ENCODE measurements around the gene UBE2L6. TPM values are rescaled to one million over a fixed set of nuclear protein-coding genes. Genes with fewer than 3 reads are reported as not detected.

Gene UBE2L6
- total RNA-seq, 1 donor from 2014 or later = 44.8 TPM

GRCh38 chr11:57530596-57531507, 36.6 kb downstream of the UBE2L6 start, which contains the start of gene TIMM10:
Gene TIMM10 (minus strand): TSS chr11:57530754. CDS start chr11:57530189, 565 bp downstream.
- peak; percentile 96 to 97 for DNase-seq (ENCODE audit: low read depth in 2 of 2)

GRCh38 chr11:57530215-57530595, 37.3 kb downstream of the UBE2L6 start:
- no peak for DNase-seq (ENCODE audit: low read depth in 2 of 2)

- no peak for DNase-seq (ENCODE audit: low read depth in 2 of 2)
These were observed 38.5 kb downstream of the UBE2L6 start for GRCh38 chr11:57529012-57529411.

- DNase-seq (ENCODE audit: low read depth in 2 of 2) = peak; percentile 64 to 79
These were observed 40.3 kb downstream of the UBE2L6 start for GRCh38 chr11:57527056-57527631.

GRCh38 chr11:57523419-57523818, 44.1 kb downstream of the UBE2L6 start:
- no peak for DNase-seq (ENCODE audit: low read depth in 2 of 2)

- no peak for DNase-seq (ENCODE audit: low read depth in 2 of 2)
These were observed 46.4 kb downstream of the UBE2L6 start for GRCh38 chr11:57521116-57521515.

GRCh38 chr11:57516061-57516443, 51.4 kb downstream of the UBE2L6 start:
- no peak for DNase-seq (ENCODE audit: low read depth in 2 of 2)

GRCh38 chr11:57515332-57516060, 52.0 kb downstream of the UBE2L6 start, which contains the start of gene SLC43A1:
Gene SLC43A1 (minus strand): TSS chr11:57515702. CDS start chr11:57514111, 1,591 bp downstream.
- peak; percentile 52 to 61 for DNase-seq (ENCODE audit: low read depth in 2 of 2)

GRCh38 chr11:57514538-57515331, 52.7 kb downstream of the UBE2L6 start:
- DNase-seq (ENCODE audit: low read depth in 2 of 2) = peak; percentile 24 to 56

GRCh38 chr11:57513911-57514537, 53.4 kb downstream of the UBE2L6 start:
- DNase-seq (ENCODE audit: low read depth in 2 of 2) = peak; percentile 33 to 57

- no peak for DNase-seq (ENCODE audit: low read depth in 2 of 2)
These were observed 54.0 kb downstream of the UBE2L6 start for GRCh38 chr11:57513452-57513795.

- no peak for DNase-seq (ENCODE audit: low read depth in 2 of 2)
These were observed 54.6 kb downstream of the UBE2L6 start for GRCh38 chr11:57512646-57513451.

- DNase-seq (ENCODE audit: low read depth in 2 of 2) = no peak
These were observed 55.6 kb downstream of the UBE2L6 start for GRCh38 chr11:57511741-57512430.

- DNase-seq (ENCODE audit: low read depth in 2 of 2) = no peak
These were observed 58.9 kb downstream of the UBE2L6 start for GRCh38 chr11:57508341-57509170.

- DNase-seq (ENCODE audit: low read depth in 2 of 2) = no peak
These were observed 61.0 kb downstream of the UBE2L6 start for GRCh38 chr11:57506522-57506921.

- no peak for DNase-seq (ENCODE audit: low read depth in 2 of 2)
These were observed 63.0 kb downstream of the UBE2L6 start for GRCh38 chr11:57504511-57504910.

GRCh38 chr11:57502870-57503269, 64.6 kb downstream of the UBE2L6 start:
- DNase-seq (ENCODE audit: low read depth in 2 of 2) = no peak

GRCh38 chr11:57502376-57502775, 65.1 kb downstream of the UBE2L6 start:
- DNase-seq (ENCODE audit: low read depth in 2 of 2) = no peak
